Astrocyte (in vitro differentiated cells and primary cell): ENCODE results near the gene SDK1. TPM values are rescaled to one million over a fixed set of nuclear protein-coding genes. Genes with fewer than 3 reads are reported as not detected.

Experiments used
- DNase-seq: peaks from one replicate; pipeline ENCODE4 v3.0.0-alpha.2; 2010; ENCODE audit warnings: low read depth
- FAIRE-seq: peaks from 2 replicates; lab custom pipeline; 2011; peaks lifted over from hg19 to GRCh38; lab: Jason Lieb, UNC
- H2AFZ ChIP-seq: 2 replicates; pipeline ENCODE4 v1.6.0; 2012; ENCODE audit warnings: low read depth, low read length, inconsistent platforms
- H3K27ac ChIP-seq: 2 replicates; pipeline ENCODE4 v1.5.1; 2011; ENCODE audit warnings: low read depth, low read length, inconsistent platforms
- H3K27me3 ChIP-seq: 2 replicates; pipeline ENCODE4 v1.6.0; 2011; ENCODE audit warnings: low read length, inconsistent platforms; ENCODE audit not compliant: insufficient read depth
- H3K36me3 ChIP-seq: 2 replicates; pipeline ENCODE4 v1.5.1; 2011; ENCODE audit warnings: low read length, inconsistent platforms; ENCODE audit not compliant: insufficient read depth
- H3K4me1 ChIP-seq: 2 replicates; pipeline ENCODE4 v1.5.1; 2011; ENCODE audit warnings: low read length, inconsistent platforms; ENCODE audit not compliant: insufficient read depth
- H3K4me2 ChIP-seq: 2 replicates; pipeline ENCODE4 v1.6.0; 2012; ENCODE audit warnings: low read length, inconsistent platforms
- H3K4me3 ChIP-seq: 2 replicates; pipeline ENCODE4 v1.5.1; 2011; ENCODE audit warnings: low read depth, mild to moderate bottlenecking, low read length, inconsistent platforms; ENCODE audit not compliant: insufficient read depth
- H3K79me2 ChIP-seq: 2 replicates; pipeline ENCODE4 v1.6.0; 2012; ENCODE audit warnings: mild to moderate bottlenecking, low read length, inconsistent platforms; ENCODE audit not compliant: insufficient read depth
- H3K9ac ChIP-seq: 2 replicates; pipeline ENCODE4 v1.6.0; 2012; ENCODE audit warnings: mild to moderate bottlenecking, low read length, inconsistent platforms
- H3K9me3 ChIP-seq: 2 replicates; pipeline ENCODE4 v1.5.1; 2012; ENCODE audit warnings: low read depth, mild to moderate bottlenecking, low read length, inconsistent platforms; ENCODE audit not compliant: insufficient read depth
- H4K20me1 ChIP-seq: 2 replicates; pipeline ENCODE4 v1.6.0; 2012; ENCODE audit warnings: low read length, inconsistent platforms; ENCODE audit not compliant: insufficient read depth
- H3K27ac Mint-ChIP-seq: one replicate; pipeline ENCODE4 v1.8.0; 2021; ENCODE audit warnings: mild to moderate bottlenecking, mixed read lengths; ENCODE audit not compliant: unreplicated experiment
- H3K27me3 Mint-ChIP-seq: one replicate; pipeline ENCODE4 v1.8.0; 2021; ENCODE audit warnings: low read depth, mixed read lengths; ENCODE audit not compliant: unreplicated experiment
- H3K36me3 Mint-ChIP-seq: one replicate; pipeline ENCODE4 v1.8.0; 2021; ENCODE audit warnings: low read depth, mixed read lengths; ENCODE audit not compliant: unreplicated experiment
- H3K4me1 Mint-ChIP-seq: one replicate; pipeline ENCODE4 v1.8.0; 2021; ENCODE audit warnings: low read depth, mixed read lengths; ENCODE audit not compliant: unreplicated experiment
- H3K4me3 Mint-ChIP-seq: one replicate; pipeline ENCODE4 v1.8.0; 2021; ENCODE audit warnings: mild to moderate bottlenecking, moderate library complexity, mixed read lengths; ENCODE audit not compliant: unreplicated experiment
- H3K9me3 Mint-ChIP-seq: one replicate; pipeline ENCODE4 v1.8.0; 2021; ENCODE audit warnings: mild to moderate bottlenecking, mixed read lengths; ENCODE audit not compliant: unreplicated experiment
- CTCF ChIP-seq: IDR thresholded peaks from 2 replicates; pipeline ENCODE4 v1.5.1; 2011; ENCODE audit warnings: low read depth, mild to moderate bottlenecking, inconsistent platforms, low read length, moderate library complexity; ENCODE audit not compliant: insufficient read depth
- EZH2 ChIP-seq: IDR thresholded peaks from 2 replicates; pipeline ENCODE4 v1.6.1; 2012; ENCODE audit warnings: mild to moderate bottlenecking, low read length, inconsistent platforms; ENCODE audit not compliant: insufficient read depth
- total RNA-seq: library from RNA; stranded (reverse); gene quantifications from 2 replicates; pipeline ENCODE4 v1.2.1, GENCODE V29; 2021

SDK1 gene
- total RNA-seq, 1 donor from 2014 or later: 4.2 TPM

- H3K4me1 Mint-ChIP-seq: no peaks in the 10 kb centered on the region
- no peak overlapping the region for H3K4me3 Mint-ChIP-seq
- H4K20me1 ChIP-seq: no peaks in the 10 kb centered on the region
- H3K9me3 Mint-ChIP-seq: no peaks in the 10 kb centered on the region
- no peaks in the 10 kb centered on the region for H3K36me3 ChIP-seq
- no peaks in the 10 kb centered on the region for H3K9me3 ChIP-seq
- no peaks in the 10 kb centered on the region for H3K27me3 ChIP-seq
- H3K27me3 Mint-ChIP-seq: peaks cover 6% of the 10 kb centered on the region
- no peak overlapping the region for H3K4me3 ChIP-seq
- H3K4me1 ChIP-seq: no peaks in the 10 kb centered on the region
- no peak overlapping the region for H2AFZ ChIP-seq
- peaks cover 1% of the 10 kb centered on the region for H3K36me3 Mint-ChIP-seq
- no peak overlapping the region for H3K4me2 ChIP-seq
- H3K79me2 ChIP-seq: no peaks in the 10 kb centered on the region
- TF ChIP-seq CTCF (no peak), EZH2 (no peak)
- no peak overlapping the region for H3K9ac ChIP-seq
- H3K27ac Mint-ChIP-seq: no peak overlapping the region
- FAIRE-seq: no peak
- H3K27ac ChIP-seq: no peak overlapping the region
- no peak for DNase-seq
Observed at GRCh38 chr7:3964980-3965606, 664.0 kb downstream of the SDK1 start.

- Histone ChIP-seq H3K9ac (no peak overlapping the region), H3K27me3 (no peaks in the 10 kb centered on the region), H4K20me1 (no peaks in the 10 kb centered on the region), H3K36me3 (no peaks in the 10 kb centered on the region), H3K79me2 (no peaks in the 10 kb centered on the region), H2AFZ (no peak overlapping the region), H3K4me3 (no peak overlapping the region), H3K27ac (no peak overlapping the region), H3K9me3 (no peaks in the 10 kb centered on the region), H3K4me1 (no peaks in the 10 kb centered on the region), H3K4me2 (no peak overlapping the region)
- Mint-ChIP-seq H3K27ac (no peak overlapping the region), H3K9me3 (no peaks in the 10 kb centered on the region), H3K4me1 (no peaks in the 10 kb centered on the region), H3K4me3 (no peak overlapping the region), H3K36me3 (no peaks in the 10 kb centered on the region), H3K27me3 (peaks cover 9% of the 10 kb centered on the region)
- DNase-seq (no peak), FAIRE-seq (no peak)
- TF ChIP-seq CTCF (no peak), EZH2 (no peak)
Observed at GRCh38 chr7:3965794-3966395, 664.8 kb downstream of the SDK1 start.

- Histone ChIP-seq H3K27me3 (no peaks in the 10 kb centered on the region), H3K9ac (no peak overlapping the region), H3K9me3 (no peaks in the 10 kb centered on the region), H2AFZ (no peak overlapping the region), H4K20me1 (no peaks in the 10 kb centered on the region), H3K36me3 (no peaks in the 10 kb centered on the region), H3K4me1 (no peaks in the 10 kb centered on the region), H3K4me3 (no peak overlapping the region), H3K27ac (no peak overlapping the region), H3K79me2 (no peaks in the 10 kb centered on the region), H3K4me2 (no peak overlapping the region)
- H3K4me3 Mint-ChIP-seq: no peak overlapping the region
- DNase-seq (no peak), FAIRE-seq (no peak)
- no peaks in the 10 kb centered on the region for H3K9me3 Mint-ChIP-seq
- TF ChIP-seq EZH2 (no peak), CTCF (no peak)
- H3K27me3 Mint-ChIP-seq: peaks cover 10% of the 10 kb centered on the region
- H3K27ac Mint-ChIP-seq: no peak overlapping the region
- H3K36me3 Mint-ChIP-seq: no peaks in the 10 kb centered on the region
- no peaks in the 10 kb centered on the region for H3K4me1 Mint-ChIP-seq
Observed at GRCh38 chr7:3968234-3968633, 667.2 kb downstream of the SDK1 start.
